Transverse colon (tissue), 4 donors: ENCODE measurements around the gene MAB21L2.

Experiments
- CTCF ChIP-seq, 5 experiments: fragments of 200-600 bp in 3 of 5; fragments of 450-650 bp in 2 of 5; sonication (generic) in 3 of 5; IDR thresholded peaks; 1 replicate in 2 of 5; 2 replicates in 3 of 5; pipeline ENCODE4 v1.5.1; 2016 to 2017; ENCODE audit warnings: antibody characterized with exemption in 5 of 5, inconsistent platforms in 3 of 5, mild to moderate bottlenecking in 2 of 5, moderate library complexity in 1 of 5
- EP300 ChIP-seq: sonication (generic); formaldehyde crosslinking; IDR thresholded peaks from one replicate; pipeline ENCODE4 v1.6.1; 2017; ENCODE audit warnings: antibody characterized with exemption, low read depth
- POLR2AphosphoS5 ChIP-seq, 3 donors: sonication (generic); formaldehyde crosslinking; IDR thresholded peaks; one replicate each; pipeline ENCODE4 v1.6.1; 2016; ENCODE audit warnings: antibody characterized with exemption in 3 of 3

GRCh38 chr4:150581056-150581605 lies 820 bp upstream of the MAB21L2 start:
- TF ChIP-seq CTCF (IDR thresholded peaks at IDR 0.05) (no peak), POLR2AphosphoS5 (IDR thresholded peaks at IDR 0.05) (no peak), EP300 (no peak)
